GDM1 (cell line): ENCODE measurements around the gene SUGCT.

Source experiments
- DNase-seq: peaks from one replicate; lab custom pipeline; 2025; lab: John Stamatoyannopoulos, UW

SUGCT gene

DNA sequence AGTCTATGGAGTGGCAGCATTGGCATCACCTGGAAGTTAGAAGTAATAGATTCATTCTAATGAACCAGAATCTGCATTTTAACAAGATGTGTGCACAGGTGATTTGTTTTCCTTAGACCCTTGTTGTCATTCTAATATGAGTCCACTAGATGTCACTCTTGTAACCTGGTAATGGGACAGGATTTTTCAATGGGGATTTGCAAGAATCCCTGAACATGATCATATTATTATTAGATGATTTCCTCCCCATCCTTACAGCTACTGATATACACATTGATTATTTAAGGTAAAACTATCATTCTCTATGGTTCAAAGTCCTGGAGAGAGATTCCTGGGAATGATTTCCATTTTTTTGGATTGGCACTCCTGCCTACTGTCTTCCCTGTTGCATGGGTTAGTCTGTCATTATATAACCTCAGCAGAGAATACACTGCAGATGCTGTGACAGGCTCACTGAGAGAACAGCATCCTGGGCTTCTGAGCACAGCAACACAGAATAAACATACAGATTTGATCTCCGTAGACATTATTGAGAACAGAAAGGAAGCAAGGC is 194.9 kb downstream of the SUGCT start:
- DNase-seq: peak; percentile 27

DNA sequence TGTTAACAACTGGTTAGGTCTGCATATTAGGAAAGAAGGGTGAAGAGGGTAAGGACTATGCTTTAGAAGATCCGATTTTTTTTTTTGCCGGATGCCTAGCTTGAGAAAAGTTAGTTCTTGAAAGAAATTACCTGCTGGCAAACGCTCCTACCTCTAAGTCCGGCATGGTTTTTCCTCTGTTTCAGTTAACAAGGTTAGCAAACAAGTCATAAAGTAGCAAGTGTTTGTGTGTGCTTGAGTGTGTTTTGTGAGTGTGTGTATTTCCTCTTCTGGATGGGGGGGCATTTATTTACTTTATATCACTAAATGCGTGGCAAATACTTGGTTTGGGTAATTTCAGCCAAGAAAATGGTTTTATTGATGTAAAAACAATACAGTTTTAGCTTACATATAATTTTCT is 195.6 kb downstream of the SUGCT start:
- no peak for DNase-seq

- no peak for DNase-seq
Observed at GRCh38 chr7:40331915-40332314, 197.1 kb downstream of the SUGCT start.

DNA sequence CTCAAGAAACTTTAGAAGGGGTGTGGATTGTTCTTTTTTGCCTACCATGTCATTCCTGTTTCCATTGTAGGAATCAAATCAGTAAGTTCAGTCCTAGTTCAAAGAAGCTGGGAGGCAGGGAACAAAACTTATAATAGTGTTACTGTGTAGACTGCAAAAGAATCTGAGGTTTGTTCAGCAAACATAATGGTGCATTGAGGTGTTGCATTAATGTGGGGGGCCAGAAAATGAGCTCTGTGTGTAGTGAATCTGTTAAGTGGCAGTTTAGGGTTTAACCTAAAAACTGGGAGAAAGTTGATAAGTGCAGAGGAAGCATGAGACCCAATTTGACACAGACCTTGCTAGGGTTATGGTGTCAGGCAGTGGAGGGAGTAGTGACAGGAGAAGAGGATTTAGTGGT is 197.7 kb downstream of the SUGCT start:
- DNase-seq: no peak

DNA sequence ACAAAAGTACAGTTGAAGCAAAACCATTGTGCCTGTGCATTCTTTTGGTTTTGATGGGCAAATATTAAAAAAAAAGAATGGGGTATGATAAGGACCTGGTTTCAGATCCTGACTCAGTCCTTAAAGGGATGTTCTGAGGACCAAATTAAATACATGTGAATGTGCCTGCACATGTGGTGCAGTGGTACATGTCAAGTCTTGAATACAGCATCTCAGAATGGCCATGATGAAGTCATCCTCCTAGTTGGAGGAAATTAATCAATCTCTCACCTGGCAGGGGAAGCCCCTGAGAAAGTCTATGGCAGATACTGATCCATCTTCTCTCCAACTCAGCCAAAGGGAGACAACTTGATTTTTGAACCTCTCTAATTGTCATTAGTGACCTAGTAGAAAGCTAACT is 207.0 kb downstream of the SUGCT start:
- DNase-seq: no peak

DNA sequence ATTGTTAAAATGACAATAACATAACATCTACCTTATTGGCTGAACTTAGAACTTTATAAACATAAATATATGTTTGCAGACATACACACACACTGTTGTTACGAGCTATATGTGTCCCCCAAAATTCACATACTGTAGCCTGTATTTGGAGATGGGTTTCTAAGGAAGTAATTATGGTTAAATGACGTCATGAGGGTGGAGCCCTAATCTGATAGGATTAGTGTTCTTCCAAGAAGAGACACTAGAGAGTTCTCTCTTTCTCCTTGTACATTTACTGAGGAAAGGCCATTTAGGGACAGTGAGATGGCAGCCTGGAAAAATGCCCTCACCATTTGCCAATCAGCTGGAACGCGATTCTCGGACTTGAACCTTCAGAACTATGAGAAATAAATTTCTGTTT is 211.7 kb downstream of the SUGCT start:
- no peak for DNase-seq

- DNase-seq: no peak
Observed at GRCh38 chr7:40348126-40348728, 213.4 kb downstream of the SUGCT start.

- DNase-seq: no peak
Observed at GRCh38 chr7:40350100-40350499, 215.3 kb downstream of the SUGCT start.

DNA sequence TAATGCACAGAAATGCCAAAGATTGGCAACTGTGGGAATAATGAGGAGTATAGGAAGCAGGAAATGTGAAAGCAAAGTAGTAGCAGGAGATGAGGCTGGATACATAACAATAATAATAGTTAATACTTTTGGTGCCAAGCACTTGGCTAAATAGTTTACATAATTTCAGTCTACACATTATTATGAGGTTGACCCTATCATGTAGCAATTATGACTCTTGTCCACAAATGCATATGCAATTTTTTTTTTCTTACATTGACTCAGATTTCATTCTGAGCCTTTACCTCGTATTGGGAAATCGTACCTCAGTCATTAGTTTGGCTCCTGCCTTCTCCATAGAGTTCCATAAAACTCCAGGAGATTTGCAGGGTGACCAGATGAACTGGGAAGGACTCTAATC is 219.9 kb downstream of the SUGCT start:
- no peak for DNase-seq

DNA sequence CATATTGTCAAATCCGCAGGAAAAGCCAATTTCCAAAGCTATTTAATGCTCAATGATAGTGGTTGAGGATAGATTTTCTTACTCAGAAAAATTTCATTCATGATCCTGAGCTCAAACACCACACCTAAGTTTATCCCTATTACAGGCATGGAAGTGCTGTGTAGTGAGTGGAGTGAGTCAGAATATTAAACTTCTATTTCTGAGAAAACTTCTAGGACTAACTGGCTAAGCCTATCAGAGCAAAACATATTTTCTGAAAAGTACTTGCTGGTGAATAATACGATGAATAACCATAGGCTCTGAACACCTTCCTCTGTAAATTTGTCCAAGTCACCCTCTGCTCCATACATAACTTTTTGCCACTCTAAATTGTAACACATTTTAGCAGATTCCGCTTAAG is 221.5 kb downstream of the SUGCT start:
- DNase-seq: no peak

GRCh38 chr7:40356871-40357709 is 222.3 kb downstream of the SUGCT start:
- DNase-seq: no peak

DNA sequence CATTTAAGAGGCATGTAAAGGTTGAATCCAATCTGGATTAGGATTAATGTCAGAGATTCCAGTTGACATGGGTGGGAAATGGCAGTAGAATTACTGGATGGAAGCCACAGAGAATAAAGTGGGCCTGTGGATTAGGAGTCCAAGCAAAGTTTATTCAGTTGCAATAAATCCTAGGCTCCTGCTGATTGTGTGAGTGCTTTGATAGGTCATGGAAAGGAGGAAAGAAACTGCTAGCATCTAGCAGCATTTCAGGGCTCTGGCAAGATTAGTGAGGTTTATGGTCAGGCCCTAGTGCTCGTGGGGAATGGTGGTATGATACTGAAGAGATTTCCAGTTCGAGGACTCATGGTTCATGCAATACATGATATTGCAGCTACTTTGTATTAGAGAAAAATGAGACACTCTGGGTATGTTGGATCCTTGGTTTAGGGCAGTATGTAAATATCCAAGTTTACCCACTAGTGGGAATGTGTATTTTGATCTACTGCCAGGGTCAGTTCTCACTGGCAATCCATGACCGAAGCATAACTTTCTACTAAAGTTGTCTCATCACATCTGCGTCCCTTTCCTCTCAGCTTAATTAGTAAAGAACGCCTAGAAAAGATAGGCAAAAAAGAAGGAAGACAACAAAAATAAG is 235.0 kb downstream of the SUGCT start:
- DNase-seq: no peak

DNA sequence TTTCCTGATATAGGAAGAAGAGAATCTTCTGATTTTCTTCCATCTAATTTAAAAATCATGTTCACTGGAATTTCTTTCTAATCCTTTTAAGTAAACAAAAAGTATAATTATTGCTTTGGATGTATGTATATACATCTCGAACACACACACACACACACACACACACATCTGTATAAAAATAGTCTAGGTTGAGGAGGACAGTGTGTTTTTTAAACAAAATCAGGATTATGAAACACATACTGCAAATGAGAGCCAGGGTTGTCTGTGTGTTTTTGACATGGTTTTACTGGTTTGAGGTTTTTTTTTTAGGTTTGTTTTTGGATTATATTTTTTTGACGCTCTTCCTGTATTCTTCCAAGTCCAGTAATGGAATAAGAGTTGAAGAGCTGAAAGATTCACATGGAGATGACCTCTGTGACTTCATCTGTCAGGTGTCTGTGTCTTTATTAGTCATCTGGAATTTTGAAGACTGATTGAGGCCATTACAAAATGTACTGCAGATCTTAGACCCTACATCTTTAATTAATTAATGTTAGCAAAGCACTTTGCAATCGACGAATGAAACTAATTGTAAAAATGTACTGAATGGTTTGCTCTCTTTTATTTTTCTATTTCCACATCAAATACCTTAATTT is 237.1 kb downstream of the SUGCT start:
- DNase-seq: no peak

- DNase-seq: no peak
Observed at GRCh38 chr7:40374575-40374974, 239.8 kb downstream of the SUGCT start.

GRCh38 chr7:40380111-40380510 is 245.3 kb downstream of the SUGCT start:
- no peak for DNase-seq

DNA sequence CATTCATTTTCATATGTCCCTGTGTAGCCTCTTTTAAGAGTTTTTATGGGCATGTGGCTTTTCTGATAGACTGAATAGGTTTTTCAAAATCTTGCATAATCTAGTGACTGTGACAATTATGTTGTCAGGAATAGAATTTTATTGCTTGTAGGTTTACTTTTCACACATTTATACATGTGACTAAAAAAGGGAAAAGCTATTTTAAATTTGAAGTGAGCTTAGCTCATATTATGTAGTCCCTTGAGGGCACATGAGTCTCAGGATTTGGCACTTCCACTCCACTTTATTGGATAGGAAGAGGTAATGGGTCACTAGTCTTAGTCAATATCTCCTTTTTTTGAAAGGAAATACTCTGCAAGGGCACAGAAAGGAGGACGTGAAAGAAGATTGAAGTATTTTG is 247.3 kb downstream of the SUGCT start:
- no peak for DNase-seq

DNA sequence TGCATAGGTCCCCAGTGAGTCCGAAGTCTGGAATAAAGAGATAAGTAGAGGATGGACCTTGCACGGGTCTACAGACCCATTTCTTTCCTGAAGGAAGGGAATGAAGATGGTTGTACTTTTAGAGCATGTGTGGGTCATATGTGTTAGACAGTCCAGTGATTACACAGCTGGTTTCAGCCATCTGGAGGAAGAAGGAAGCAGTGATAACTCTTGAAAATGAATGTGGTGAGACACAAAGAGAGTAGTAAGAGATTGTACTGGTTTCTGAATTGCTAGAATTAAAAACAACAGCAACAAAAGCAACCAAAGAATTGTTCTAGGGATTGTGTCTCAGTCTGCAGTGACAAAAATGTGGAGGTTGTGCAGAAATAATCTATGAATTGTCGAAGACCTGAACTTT is 258.9 kb downstream of the SUGCT start:
- DNase-seq: no peak

DNA sequence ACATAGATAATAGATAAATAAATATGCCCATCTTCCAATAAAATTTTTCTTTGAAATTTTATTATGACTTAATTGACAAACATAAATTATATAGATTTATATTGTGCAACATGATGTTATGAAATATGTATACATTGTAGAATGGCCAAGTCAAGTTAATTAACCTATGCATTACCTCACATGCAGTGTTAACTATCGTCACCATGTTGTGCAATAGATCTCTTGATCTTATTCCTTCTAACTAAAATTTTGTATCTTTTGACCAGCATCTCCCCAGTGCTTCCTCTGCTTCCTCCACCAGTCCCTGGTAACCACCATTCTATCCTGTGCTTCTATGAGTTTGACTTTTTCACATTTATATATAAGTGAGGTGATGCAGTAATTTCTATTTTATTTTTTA is 259.6 kb downstream of the SUGCT start:
- DNase-seq: no peak

GRCh38 chr7:40400525-40400924 is 265.7 kb downstream of the SUGCT start:
- DNase-seq: no peak

- no peak for DNase-seq
Observed at GRCh38 chr7:40401406-40401805, 266.6 kb downstream of the SUGCT start.

- no peak for DNase-seq
Observed at GRCh38 chr7:40402661-40403060, 267.9 kb downstream of the SUGCT start.

DNA sequence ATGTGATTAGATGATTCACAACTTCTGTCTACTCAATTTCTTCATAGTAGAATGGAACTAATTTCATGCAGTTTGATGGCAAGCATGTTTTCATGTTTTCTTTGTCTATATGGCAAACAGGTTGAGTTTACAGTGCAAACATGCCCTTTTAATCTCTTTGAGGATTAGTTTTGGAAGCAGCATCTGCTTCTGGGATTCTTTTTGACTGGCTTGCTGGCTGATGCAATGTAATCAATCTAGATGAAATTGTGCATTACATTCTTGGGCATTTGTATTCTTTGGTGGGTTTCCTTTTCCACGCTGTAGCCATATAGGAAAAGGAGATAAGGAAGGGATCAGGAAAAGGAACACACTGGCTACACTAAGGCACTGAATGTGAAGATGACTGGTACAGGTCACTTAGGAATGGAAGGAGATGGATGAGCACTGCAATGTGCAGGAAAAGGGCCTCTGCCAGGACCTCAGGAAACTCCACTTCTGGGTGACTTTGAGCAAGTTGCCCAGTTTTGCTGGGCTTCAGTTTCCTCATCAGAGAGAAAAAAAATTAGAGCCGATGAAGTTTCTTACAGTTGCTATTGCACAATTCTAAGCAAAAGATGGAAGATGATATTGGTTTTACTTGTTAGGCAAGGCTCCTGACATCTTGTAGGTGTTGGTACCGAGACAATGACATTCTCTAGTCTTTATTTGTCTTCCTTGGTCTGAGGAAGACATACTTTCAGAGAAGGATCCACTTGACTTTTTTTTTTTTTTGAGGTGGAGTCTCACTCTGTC is 269.1 kb downstream of the SUGCT start:
- no peak for DNase-seq
